H1 (cell line): ENCODE measurements around the gene SPAG17. TPM values are rescaled to one million over a fixed set of nuclear protein-coding genes. Genes with fewer than 3 reads are reported as not detected.

Source experiments
- CTCF ChIA-PET: fragments of 300-600 bp; sonication (Branson Sonifier 250); formaldehyde crosslinking; loops from one replicate; lab custom pipeline; 2021; ENCODE audit not compliant: partially characterized antibody; lab: Charles Lee
- POLR2A ChIA-PET: fragments of 300-600 bp; sonication (Branson Sonifier 250); formaldehyde crosslinking; loops from one replicate; lab custom pipeline; 2021; ENCODE audit warnings: inconsistent platforms; ENCODE audit not compliant: partially characterized antibody; lab: Charles Lee
- DNase-seq, 2 experiments: peaks; one replicate each; pipeline versions ENCODE4 v3.0.0 to v3.0.0-alpha.2; 2010 to 2022; ENCODE audit warnings: low spot score in 2 of 2, low read depth in 1 of 2, mixed read lengths in 1 of 2
- FAIRE-seq: peaks from 2 replicates; lab custom pipeline; 2011; peaks lifted over from hg19 to GRCh38; lab: Jason Lieb, UNC
- H2AFZ ChIP-seq: 2 replicates; pipeline ENCODE4 v1.8.1; 2012; ENCODE audit warnings: low read length, inconsistent platforms
- H2AK5ac ChIP-seq: 2 replicates; pipeline ENCODE4 v1.6.1; 2013; ENCODE audit warnings: low read depth, low read length
- H2BK120ac ChIP-seq: replicated peaks from 2 replicates; pipeline ENCODE3; 2013; ENCODE audit warnings: low read depth, low read length, inconsistent platforms
- H2BK12ac ChIP-seq: 2 replicates; pipeline ENCODE4 v1.6.1; 2013; ENCODE audit warnings: low read depth, low read length
- H2BK15ac ChIP-seq: 2 replicates; pipeline ENCODE4 v1.6.1; 2013; ENCODE audit warnings: low read length
- H2BK20ac ChIP-seq: 2 replicates; pipeline ENCODE4 v1.6.1; 2013; ENCODE audit warnings: low read length
- H2BK5ac ChIP-seq: 2 replicates; pipeline ENCODE4 v1.6.1; 2013; ENCODE audit warnings: low read depth, low read length
- H3K14ac ChIP-seq: 2 replicates; pipeline ENCODE4 v1.6.1; 2013; ENCODE audit warnings: inconsistent platforms; ENCODE audit not compliant: insufficient read length
- H3K18ac ChIP-seq: 2 replicates; pipeline ENCODE4 v1.6.1; 2013; ENCODE audit warnings: low read length; ENCODE audit errors: extremely low read depth
- H3K23ac ChIP-seq: 2 replicates; pipeline ENCODE4 v1.6.1; 2013; ENCODE audit warnings: inconsistent platforms; ENCODE audit not compliant: insufficient read length
- H3K23me2 ChIP-seq: 2 replicates; pipeline ENCODE4 v1.6.1; 2013; ENCODE audit warnings: low read depth, low read length
- H3K27ac ChIP-seq: 2 replicates; pipeline ENCODE4 v1.6.1; 2011; ENCODE audit warnings: low read depth, low read length, inconsistent platforms
- H3K27me3 ChIP-seq, 4 experiments: replicated peaks in 1 of 4; 1 replicate in 1 of 4; 2 replicates in 3 of 4; pipeline versions ENCODE4 v1.6.1 to v1.8.1; 2011 to 2013; ENCODE audit warnings: low read length in 3 of 4, mild to moderate bottlenecking in 3 of 4, inconsistent platforms in 2 of 4, mixed read lengths in 2 of 4, moderate library complexity in 1 of 4; ENCODE audit not compliant: control insufficient read depth in 3 of 4, insufficient read depth in 3 of 4; ENCODE audit errors: extremely low read depth in 1 of 4
- H3K36me3 ChIP-seq, 4 experiments: 2 replicates each; pipeline versions ENCODE4 v1.6.1 to v1.8.1; 2011 to 2013; ENCODE audit warnings: mild to moderate bottlenecking in 4 of 4, low read length in 3 of 4, moderate library complexity in 2 of 4, control low read depth in 1 of 4, inconsistent platforms in 1 of 4; ENCODE audit not compliant: insufficient read depth in 4 of 4, control insufficient read depth in 2 of 4
- H3K4ac ChIP-seq: replicated peaks from 2 replicates; pipeline ENCODE3; 2013; ENCODE audit warnings: low read length, low read depth, mixed read lengths, inconsistent platforms; ENCODE audit not compliant: insufficient read length
- H3K4me1 ChIP-seq, 4 experiments: replicated peaks in 1 of 4; 1 replicate in 1 of 4; 2 replicates in 3 of 4; pipeline versions ENCODE4 v1.6.1 to v1.8.1; 2011 to 2013; ENCODE audit warnings: low read length in 3 of 4, inconsistent platforms in 2 of 4, mixed read lengths in 1 of 4; ENCODE audit not compliant: insufficient read depth in 4 of 4, control insufficient read depth in 3 of 4
- H3K4me2 ChIP-seq, 2 experiments: 2 replicates each; pipeline versions ENCODE4 v1.6.1 to v1.8.1; 2011 to 2013; ENCODE audit warnings: low read depth in 2 of 2, low read length in 2 of 2, control low read depth in 1 of 2, inconsistent platforms in 1 of 2, mild to moderate bottlenecking in 1 of 2; ENCODE audit not compliant: insufficient read depth in 1 of 2
- H3K4me3 ChIP-seq, 4 experiments: fragments of 200-600, 300-600 bp in 1 of 4; sonication (generic), shearing (Covaris generic), sonication (Bioruptor Twin) in 1 of 4; 2 replicates each; pipeline versions ENCODE4 v1.5.1 to v1.8.1; 2011 to 2016; ENCODE audit warnings: low read length in 4 of 4, low read depth in 3 of 4, control low read depth in 2 of 4, inconsistent platforms in 2 of 4, mild to moderate bottlenecking in 2 of 4, mixed read lengths in 1 of 4, moderate library complexity in 1 of 4; ENCODE audit not compliant: insufficient read depth in 2 of 4; ENCODE audit errors: extremely low read depth in 1 of 4
- H3K56ac ChIP-seq: replicated peaks from 2 replicates; pipeline ENCODE3; 2013; ENCODE audit warnings: low read depth, mild to moderate bottlenecking, mixed read lengths, low read length, inconsistent platforms; ENCODE audit not compliant: insufficient read length
- H3K79me1 ChIP-seq: 2 replicates; pipeline ENCODE4 v1.6.1; 2013; ENCODE audit warnings: low read depth, low read length, control low read depth
- H3K79me2 ChIP-seq, 2 experiments: 2 replicates each; pipeline versions ENCODE4 v1.6.1 to v1.8.1; 2012 to 2013; ENCODE audit warnings: low read length in 2 of 2, mild to moderate bottlenecking in 2 of 2, inconsistent platforms in 1 of 2; ENCODE audit not compliant: insufficient read depth in 2 of 2, control insufficient read depth in 1 of 2
- H3K9ac ChIP-seq, 4 experiments: replicated peaks in 1 of 4; 1 replicate in 1 of 4; 2 replicates in 3 of 4; pipeline versions ENCODE4 v1.6.1 to v1.8.1; 2011 to 2013; ENCODE audit warnings: low read depth in 3 of 4, low read length in 3 of 4, control low read depth in 2 of 4, mild to moderate bottlenecking in 2 of 4, moderate library complexity in 2 of 4, inconsistent platforms in 1 of 4; ENCODE audit errors: extremely low read depth in 1 of 4
- H3K9me3 ChIP-seq, 2 experiments: 2 replicates each; pipeline versions ENCODE4 v1.6.1 to v1.8.1; 2012 to 2013; ENCODE audit warnings: mild to moderate bottlenecking in 2 of 2, moderate library complexity in 2 of 2, control low read depth in 1 of 2, inconsistent platforms in 1 of 2, low read depth in 1 of 2, low read length in 1 of 2, mixed read lengths in 1 of 2; ENCODE audit not compliant: insufficient read depth in 2 of 2
- H4K20me1 ChIP-seq, 2 experiments: replicated peaks in 1 of 2; 2 replicates each; pipeline versions ENCODE3 to v1.8.1; 2011 to 2013; ENCODE audit warnings: inconsistent platforms in 2 of 2, low read length in 2 of 2, mild to moderate bottlenecking in 1 of 2; ENCODE audit not compliant: insufficient read depth in 2 of 2, control insufficient read depth in 1 of 2
- H4K5ac ChIP-seq: 2 replicates; pipeline ENCODE4 v1.6.1; 2013; ENCODE audit warnings: low read length, low read depth, mixed read lengths, inconsistent platforms; ENCODE audit not compliant: insufficient read length
- H4K8ac ChIP-seq: 2 replicates; pipeline ENCODE4 v1.8.0; 2013; ENCODE audit warnings: mild to moderate bottlenecking, moderate library complexity, low read length, inconsistent platforms; ENCODE audit not compliant: insufficient read depth; ENCODE audit errors: extremely low read depth
- H4K91ac ChIP-seq: replicated peaks from 2 replicates; pipeline ENCODE3; 2013; ENCODE audit warnings: low read length, mixed read lengths, inconsistent platforms; ENCODE audit not compliant: insufficient read length
- MAFK ChIP-seq: IDR thresholded peaks from 2 replicates; pipeline ENCODE4 v1.6.1; 2012; ENCODE audit warnings: low read depth, mild to moderate bottlenecking, improper control_type of control experiment, low read length
- WGBS, 2 experiments: shearing (Covaris generic) in 1 of 2; methylation state at CpG; one replicate each; pipeline versions ENCODE4 v1.1.6 to v1.1.7; 2013 to 2015; ENCODE audit warnings: low lambda C conversion rate in 2 of 2, mixed read lengths in 2 of 2, inconsistent platforms in 1 of 2, low coverage in 1 of 2, missing lambda C conversion rate in 1 of 2; ENCODE audit not compliant: insufficient replicate concordance in 2 of 2, insufficient coverage in 1 of 2, insufficient read length in 1 of 2; ENCODE audit errors: extremely low coverage in 1 of 2, missing lambda C conversion rate in 1 of 2; 5-methylcytosine and 5-hydroxymethylcytosine counted together
- polyA plus RNA-seq, 7 experiments: library from polyadenylated mRNA; depleted of rRNA in 3 of 7; stranded (reverse) in 5 of 7; unstranded in 2 of 7; fragments of >200 nt in 5 of 7; fragments of 200-250 nt in 2 of 7; gene quantifications; 1 replicate in 5 of 7; 2 replicates in 1 of 7; 4 replicates in 1 of 7; pipeline versions ENCODE4 v1.2.1 to v1.2.3, GENCODE V29; 2011 to 2013; ENCODE audit warnings: missing spikeins in 2 of 7, mixed read lengths in 2 of 7
- total RNA-seq: library from RNA; stranded (reverse); fragmentation: NEBNext Ultra II Directional; extraction: Animal tissue kit (Norgen Biotek cat#: 25700); gene quantifications from 2 replicates; pipeline ENCODE4 v1.2.1, GENCODE V29; 2021

SPAG17 gene
- total and polyA plus RNA-seq, 2 of the 8 experiments (the other 6 are each of a cell fraction or from before 2014, with no cell fraction given): 0.56 to 0.62 TPM

DNA sequence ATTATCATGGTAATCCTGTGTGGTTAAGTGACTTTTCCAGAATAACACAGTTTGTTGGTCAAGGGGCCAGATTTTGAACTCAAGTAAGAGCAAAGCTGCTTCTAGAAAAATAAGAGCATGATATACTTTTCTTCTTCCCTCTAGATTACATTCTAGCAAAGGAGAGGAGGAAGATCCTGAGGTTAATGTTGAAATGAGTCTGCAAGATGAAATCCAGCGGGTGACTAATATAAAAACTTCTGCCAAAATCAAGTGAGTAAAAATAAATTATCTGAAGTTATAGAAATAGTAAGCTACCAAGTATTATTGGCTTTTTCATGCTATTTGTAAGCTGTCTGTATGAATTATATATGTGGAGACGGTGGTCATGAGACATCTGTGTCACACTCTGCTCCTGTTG, 242.7 kb downstream of the SPAG17 start:
- no peak overlapping the region for H2AK5ac ChIP-seq
- no peaks in the 10 kb centered on the region for H3K27me3 ChIP-seq
- no peaks in the 10 kb centered on the region for H3K23me2 ChIP-seq
- DNase-seq: no peak
- no peak overlapping the region for H2BK15ac ChIP-seq
- no peak overlapping the region for H3K14ac ChIP-seq
- TF ChIP-seq MAFK: no peak
- H3K9ac ChIP-seq: no peak overlapping the region
- H3K4me3 ChIP-seq: no peak overlapping the region
- H2BK12ac ChIP-seq: no peak overlapping the region
- no peak overlapping the region for H2BK5ac ChIP-seq
- H3K56ac ChIP-seq: no peak overlapping the region
- H4K8ac ChIP-seq: no peak overlapping the region
- no peaks in the 10 kb centered on the region for H4K20me1 ChIP-seq
- H3K4me1 ChIP-seq: no peaks in the 10 kb centered on the region
- no peaks in the 10 kb centered on the region for H3K79me1 ChIP-seq
- no peak overlapping the region for H3K18ac ChIP-seq
- no peaks in the 10 kb centered on the region for H3K9me3 ChIP-seq
- H4K5ac ChIP-seq: no peak overlapping the region
- ChIA-PET CTCF (interaction anchor here (0.7 to 1.5 kb wide), 2 partner anchors 12 to 955 kb away, joined by 3 to 4 read pairs; no protein-coding TSS in a partner anchor), POLR2A (no interaction called here)
- FAIRE-seq: no peak
- 98% methylated on average over 2 of the region's 2 CpGs; no CpG with 5 or more reads in 1 of the 2 experiments for WGBS, 2 experiments
- H3K23ac ChIP-seq: no peak overlapping the region
- H2BK120ac ChIP-seq: no peak overlapping the region
- H2AFZ ChIP-seq: no peak overlapping the region
- no peak overlapping the region for H3K4ac ChIP-seq
- H3K27ac ChIP-seq: no peak overlapping the region
- no peaks in the 10 kb centered on the region for H3K79me2 ChIP-seq
- no peak overlapping the region for H3K4me2 ChIP-seq
- H3K36me3 ChIP-seq: peaks cover 20 to 88% (median 73%) of the 10 kb centered on the region in 4 experiments
- no peak overlapping the region for H4K91ac ChIP-seq
- H2BK20ac ChIP-seq: no peak overlapping the region
